ENCODE measurements around the gene TIMM22.

Gene TIMM22

DNA sequence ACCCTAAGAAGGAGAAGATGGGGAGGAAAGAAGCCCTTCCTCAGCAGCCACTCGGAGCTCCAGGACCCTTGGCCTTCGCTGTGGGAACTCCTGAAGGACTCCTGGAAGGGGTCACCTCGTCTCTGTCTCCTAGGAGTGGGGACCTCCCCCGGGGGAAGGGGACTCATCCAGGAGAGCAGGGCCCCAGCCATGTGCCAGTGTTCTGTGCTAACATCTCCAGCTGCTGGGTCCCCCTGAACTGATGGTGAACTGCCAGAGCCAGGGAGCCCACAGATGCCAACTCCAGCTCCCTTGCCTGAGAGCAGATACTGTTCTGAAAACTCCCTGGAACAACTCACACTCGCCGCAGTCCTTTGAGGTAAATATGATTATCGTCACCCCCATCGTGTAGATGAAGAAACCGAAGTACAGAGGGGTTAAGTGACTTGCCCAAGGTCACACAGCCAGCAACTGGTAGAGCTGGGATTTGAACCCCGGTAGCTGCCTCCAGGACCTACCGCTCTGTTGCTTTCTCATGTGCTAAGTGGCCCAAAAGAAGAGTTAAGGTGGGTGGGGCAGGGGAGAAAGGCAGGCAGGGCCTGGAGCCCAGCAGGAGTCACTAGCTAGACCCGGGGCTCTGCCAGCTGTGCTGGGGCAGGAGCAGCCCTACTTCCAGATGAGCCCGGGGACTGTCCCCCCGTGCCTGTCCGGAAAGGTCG is 10.5 kb downstream of the TIMM22 start:
- TF ChIP-seq, protein P1, sequence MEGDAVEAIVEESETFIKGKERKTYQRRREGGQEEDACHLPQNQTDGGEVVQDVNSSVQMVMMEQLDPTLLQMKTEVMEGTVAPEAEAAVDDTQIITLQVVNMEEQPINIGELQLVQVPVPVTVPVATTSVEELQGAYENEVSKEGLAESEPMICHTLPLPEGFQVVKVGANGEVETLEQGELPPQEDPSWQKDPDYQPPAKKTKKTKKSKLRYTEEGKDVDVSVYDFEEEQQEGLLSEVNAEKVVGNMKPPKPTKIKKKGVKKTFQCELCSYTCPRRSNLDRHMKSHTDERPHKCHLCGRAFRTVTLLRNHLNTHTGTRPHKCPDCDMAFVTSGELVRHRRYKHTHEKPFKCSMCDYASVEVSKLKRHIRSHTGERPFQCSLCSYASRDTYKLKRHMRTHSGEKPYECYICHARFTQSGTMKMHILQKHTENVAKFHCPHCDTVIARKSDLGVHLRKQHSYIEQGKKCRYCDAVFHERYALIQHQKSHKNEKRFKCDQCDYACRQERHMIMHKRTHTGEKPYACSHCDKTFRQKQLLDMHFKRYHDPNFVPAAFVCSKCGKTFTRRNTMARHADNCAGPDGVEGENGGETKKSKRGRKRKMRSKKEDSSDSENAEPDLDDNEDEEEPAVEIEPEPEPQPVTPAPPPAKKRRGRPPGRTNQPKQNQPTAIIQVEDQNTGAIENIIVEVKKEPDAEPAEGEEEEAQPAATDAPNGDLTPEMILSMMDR (conservative IDR thresholded peaks at IDR 0.05; ENCODE audit: low read depth, low read length) = no peak
- DNase-seq (ENCODE audit: low read depth) = no peak
- H3K4me3 ChIP-seq (ENCODE audit: low read length) = no peak overlapping the region

DNA sequence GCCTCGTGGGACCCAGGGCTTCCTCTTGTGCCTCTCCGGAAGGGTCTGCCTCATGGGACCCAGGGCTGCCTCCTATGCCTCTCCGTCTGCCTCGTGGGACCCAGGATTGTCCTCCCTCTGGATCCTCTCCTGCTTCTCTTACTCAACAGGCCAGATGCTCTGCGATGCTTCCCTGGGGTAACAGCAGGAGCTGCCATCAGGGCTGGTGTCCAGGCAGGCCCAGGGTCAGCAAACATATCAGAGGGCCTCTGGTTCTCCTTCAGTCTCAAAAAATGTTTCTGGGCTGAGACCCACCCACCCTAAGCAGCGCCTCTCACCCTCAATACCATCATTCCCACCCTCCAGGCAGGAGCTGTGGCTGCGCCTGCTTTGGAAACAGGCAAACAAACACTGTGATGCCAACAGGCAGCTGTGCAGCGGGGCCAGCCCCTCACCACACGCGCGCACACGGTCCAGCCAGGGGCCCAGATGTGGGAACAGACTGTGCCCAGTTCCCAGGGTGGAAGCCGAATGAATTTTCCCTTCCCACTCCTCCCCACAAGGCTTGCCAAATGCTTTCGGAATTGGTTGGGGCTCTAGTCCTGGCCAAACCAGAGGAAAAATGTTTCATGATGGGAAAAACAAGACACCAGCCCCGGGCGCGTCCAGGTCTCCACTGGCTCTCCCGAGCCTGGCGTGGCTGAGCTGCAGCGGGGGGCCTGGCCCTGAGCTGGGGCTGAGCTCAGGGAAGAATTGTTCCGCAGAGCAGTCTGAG is 11.3 kb downstream of the TIMM22 start:
- TF ChIP-seq, protein P1 (conservative IDR thresholded peaks at IDR 0.05; ENCODE audit: low read depth, low read length) = no peak
- no peak for DNase-seq (ENCODE audit: low read depth)
- H3K4me3 ChIP-seq (ENCODE audit: low read length) = no peak overlapping the region

DNA sequence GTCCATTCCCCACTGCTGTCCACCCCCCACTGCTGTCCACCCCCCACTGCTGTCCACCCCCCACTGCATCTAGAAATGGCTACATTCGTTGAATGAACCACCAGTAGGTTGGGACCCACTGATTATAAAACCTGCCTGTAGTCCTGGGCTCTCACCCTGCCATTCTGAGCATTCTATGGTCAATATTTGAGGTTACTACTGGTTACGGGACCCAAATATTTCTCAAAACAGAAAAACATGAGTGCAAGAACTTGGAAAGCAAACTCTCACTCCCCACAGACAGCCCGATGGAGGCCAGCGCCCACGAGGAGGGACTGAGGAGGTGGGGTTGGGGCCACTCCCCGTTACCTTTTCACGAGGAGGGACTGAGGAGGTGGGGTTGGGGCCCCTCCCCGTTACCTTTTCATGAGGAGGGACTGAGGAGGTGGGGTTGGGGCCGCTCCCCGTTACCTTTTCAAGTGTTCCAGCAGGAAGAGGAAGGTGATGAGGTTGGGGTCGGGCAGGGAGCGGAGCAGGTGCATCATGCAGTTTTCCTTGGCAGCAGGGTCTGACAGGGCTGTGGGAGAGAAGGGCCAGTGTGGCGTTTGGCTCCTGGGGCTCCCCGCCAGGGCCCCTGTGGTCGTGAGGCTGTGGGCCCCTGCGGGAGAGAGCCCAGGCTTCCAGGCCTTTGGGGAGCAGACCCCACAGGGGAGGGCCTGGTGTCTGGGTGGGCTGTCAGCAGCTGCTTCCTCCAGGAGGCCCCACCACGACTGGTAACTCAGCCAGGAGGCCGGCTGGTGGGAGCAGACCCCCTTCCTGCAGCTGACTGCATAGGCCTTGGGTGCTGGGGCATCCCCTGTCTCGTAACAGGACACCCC is 12.5 kb downstream of the TIMM22 start:
- no peak for DNase-seq (ENCODE audit: low read depth)
- H3K4me3 ChIP-seq (ENCODE audit: low read length) = no peak overlapping the region
- TF ChIP-seq, protein P1 (conservative IDR thresholded peaks at IDR 0.05; ENCODE audit: low read depth, low read length) = no peak

DNA sequence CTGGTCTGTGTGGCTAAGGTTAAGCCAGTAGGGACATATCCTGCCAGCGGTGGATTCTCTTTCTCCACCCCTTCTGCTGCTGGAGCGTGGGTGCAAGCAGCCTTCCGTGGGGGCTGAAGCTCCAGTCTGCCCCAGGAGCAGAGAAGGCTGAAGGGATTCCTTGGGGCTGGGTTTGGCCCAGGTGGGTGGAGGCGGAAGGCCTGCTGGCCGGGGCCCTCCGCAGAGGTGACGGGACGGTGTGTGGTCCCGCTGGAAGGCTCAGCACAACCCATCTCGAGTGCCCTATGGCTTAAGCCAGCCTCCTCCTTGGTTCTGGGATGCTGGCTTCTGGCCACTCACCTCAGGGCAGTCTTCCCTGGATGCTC is 13.1 kb downstream of the TIMM22 start:
- no peak overlapping the region for H3K4me3 ChIP-seq (ENCODE audit: low read length)
- DNase-seq (ENCODE audit: low read depth) = no peak
- TF ChIP-seq, protein P1 (conservative IDR thresholded peaks at IDR 0.05; ENCODE audit: low read depth, low read length) = no peak

DNA sequence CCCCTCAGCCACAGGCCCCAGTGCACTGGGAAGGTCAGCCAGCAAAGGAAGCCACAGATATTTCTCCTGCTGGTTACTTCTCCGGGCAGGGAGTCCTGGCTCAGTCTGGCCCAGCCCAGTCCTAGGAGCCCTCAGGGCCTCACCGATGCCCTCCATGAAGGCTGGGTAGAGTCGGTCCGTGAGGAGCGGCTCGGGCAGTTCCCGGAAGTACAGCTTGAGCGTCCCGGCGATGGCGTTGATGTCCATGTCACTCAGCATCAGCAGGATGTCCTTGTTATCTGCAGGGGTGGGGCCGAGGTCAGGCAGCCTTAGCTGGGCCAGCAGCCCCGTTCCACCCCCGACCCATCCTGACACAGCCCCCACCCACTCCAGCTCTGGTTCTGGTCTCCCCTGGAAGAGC is 13.7 kb downstream of the TIMM22 start:
- DNase-seq (ENCODE audit: low read depth) = no peak
- no peak overlapping the region for H3K4me3 ChIP-seq (ENCODE audit: low read length)
- TF ChIP-seq, protein P1 (conservative IDR thresholded peaks at IDR 0.05; ENCODE audit: low read depth, low read length) = no peak

DNA sequence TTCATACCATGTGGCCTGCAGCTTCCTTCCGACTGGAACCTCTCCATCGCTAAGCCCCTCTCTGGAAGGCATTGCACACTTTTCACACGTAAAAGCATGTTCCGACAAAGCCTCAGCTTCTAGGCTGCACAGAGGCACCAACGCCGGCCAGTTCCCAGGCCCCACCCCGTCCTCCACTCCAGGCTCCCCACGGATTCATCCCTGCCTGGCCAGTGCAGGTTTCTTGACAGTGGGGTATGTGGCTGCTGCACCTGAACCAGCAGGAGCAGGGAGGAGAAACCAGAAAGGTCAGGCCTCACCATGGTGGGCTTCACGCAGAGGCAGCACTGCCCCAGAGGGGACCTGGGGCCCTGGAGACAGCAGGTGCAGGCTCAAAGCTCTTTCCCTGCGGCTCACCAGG is 14.2 kb downstream of the TIMM22 start:
- no peak for DNase-seq (ENCODE audit: low read depth)
- H3K4me3 ChIP-seq (ENCODE audit: low read length) = no peak overlapping the region
- TF ChIP-seq, protein P1 (conservative IDR thresholded peaks at IDR 0.05; ENCODE audit: low read depth, low read length) = no peak
